BLaER1 treated with 17β-estradiol and CSF1 and Interleukin-3, amounts not matched to agents 10 nM and 100 nM (cell line): ENCODE measurements around the gene ARHGAP24.
A peak's percentile ranks its signal among the peaks of the same experiment; 100 is the strongest.

ENCODE experiments used
- H3K27ac ChIP-seq, 11 experiments: shearing (Covaris generic); formaldehyde crosslinking; 2 replicates each; pipeline ENCODE4 v1.8.1; 2022
- H3K27me3 ChIP-seq, 11 experiments: shearing (Covaris generic); formaldehyde crosslinking; 2 replicates each; pipeline ENCODE4 v1.8.1; 2022
- H3K36me3 ChIP-seq, 11 experiments: shearing (Covaris generic); formaldehyde crosslinking; 2 replicates each; pipeline ENCODE4 v1.8.1; 2022
- H3K4me1 ChIP-seq, 10 experiments: shearing (Covaris generic); formaldehyde crosslinking; 2 replicates each; pipeline ENCODE4 v1.8.1; 2022
- H3K4me2 ChIP-seq, 11 experiments: shearing (Covaris generic); formaldehyde crosslinking; 2 replicates each; pipeline ENCODE4 v1.8.1; 2022
- H3K4me3 ChIP-seq, 10 experiments: shearing (Covaris generic); formaldehyde crosslinking; 2 replicates each; pipeline ENCODE4 v1.8.1; 2022
- H3K9ac ChIP-seq, 11 experiments: shearing (Covaris generic); formaldehyde crosslinking; 2 replicates each; pipeline ENCODE4 v1.8.1; 2022
- H3K9me3 ChIP-seq, 11 experiments: shearing (Covaris generic); formaldehyde crosslinking; replicated peaks in 1 of 11; 2 replicates each; pipeline ENCODE4 v1.8.1; 2022
- H4K20me1 ChIP-seq, 11 experiments: shearing (Covaris generic); formaldehyde crosslinking; 2 replicates each; pipeline ENCODE4 v1.8.1; 2022
- Cebpa-rat ChIP-seq, 11 experiments: shearing (Covaris generic); IDR thresholded peaks; 2 replicates each; pipeline ENCODE4 v1.8.1; 2022

The ARHGAP24 gene

DNA sequence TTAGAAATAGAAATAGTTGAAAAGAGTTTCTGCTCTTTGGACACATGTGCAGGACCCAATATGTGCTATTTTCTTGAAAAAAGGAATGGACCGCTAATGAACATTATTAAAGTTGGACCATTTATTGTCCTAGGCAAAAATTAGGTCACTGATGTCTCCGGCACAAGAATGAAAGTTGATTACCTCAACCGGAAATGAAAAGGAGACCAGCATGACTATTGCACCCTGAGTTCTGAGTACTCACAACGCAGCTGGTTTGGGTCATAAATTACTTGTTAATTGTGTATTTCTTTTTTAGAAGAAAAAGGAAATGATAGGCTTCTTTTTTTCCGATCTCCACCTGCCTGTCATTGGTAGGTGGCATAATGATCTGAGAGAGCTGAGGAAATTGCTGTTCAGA is 232.7 kb downstream of the ARHGAP24 start:
- Histone ChIP-seq H3K9ac (no peak overlapping the region), H3K27ac (peak overlapping the region in 4 of 11 experiments; percentile 3 to 32 (median 18); a peak in 5 of 22 replicates), H3K4me1 (peaks cover 5 to 39% (median 18%) of the 10 kb centered on the region in 10 experiments), H3K4me3 (no peak overlapping the region), H3K27me3 (no peaks in the 10 kb centered on the region), H3K4me2 (peak overlapping the region; percentile 16 to 80 (median 47); a peak in 19 of 22 replicates), H4K20me1 (no peaks in the 10 kb centered on the region), H3K36me3 (no peaks in the 10 kb centered on the region), H3K9me3 (peaks cover 0 to 6% (median 0%) of the 10 kb centered on the region in 11 experiments; a peak in 1 of 22 replicates)
- no peak for TF ChIP-seq Cebpa-rat (IDR thresholded peaks at IDR 0.05)

DNA sequence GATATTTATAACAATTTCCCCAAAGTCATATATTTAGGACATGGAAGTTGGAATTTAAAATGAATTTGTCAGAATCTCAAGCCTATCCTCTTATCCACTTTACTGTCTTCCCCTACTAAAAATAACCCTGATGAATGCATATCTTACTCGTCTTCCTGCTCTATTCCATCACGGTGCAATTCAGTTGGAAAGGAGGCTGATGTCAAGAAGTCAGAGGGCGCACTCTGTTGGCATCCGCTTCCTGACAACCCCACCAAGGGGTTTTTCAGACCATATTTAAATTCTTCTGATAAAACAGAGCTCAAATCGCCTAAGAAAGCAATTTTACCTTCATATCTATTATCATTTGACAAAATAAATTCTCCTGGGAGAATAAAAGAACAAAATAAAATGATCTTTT is 233.5 kb downstream of the ARHGAP24 start:
- H3K27ac ChIP-seq = no peak overlapping the region; a peak in 1 of 22 replicates
- H3K27me3 ChIP-seq = no peaks in the 10 kb centered on the region
- H3K4me2 ChIP-seq = peak overlapping the region in 6 of 11 experiments; percentile 1 to 80 (median 45); a peak in 8 of 22 replicates
- H3K4me1 ChIP-seq = peaks cover 5 to 30% (median 13%) of the 10 kb centered on the region in 10 experiments; a peak in 19 of 20 replicates
- H3K9ac ChIP-seq = no peak overlapping the region
- H4K20me1 ChIP-seq = no peaks in the 10 kb centered on the region
- H3K36me3 ChIP-seq = no peaks in the 10 kb centered on the region
- H3K9me3 ChIP-seq = peaks cover 0 to 6% (median 0%) of the 10 kb centered on the region in 11 experiments; a peak in 1 of 22 replicates
- no peak for TF ChIP-seq Cebpa-rat (IDR thresholded peaks at IDR 0.05)
- H3K4me3 ChIP-seq = no peak overlapping the region

DNA sequence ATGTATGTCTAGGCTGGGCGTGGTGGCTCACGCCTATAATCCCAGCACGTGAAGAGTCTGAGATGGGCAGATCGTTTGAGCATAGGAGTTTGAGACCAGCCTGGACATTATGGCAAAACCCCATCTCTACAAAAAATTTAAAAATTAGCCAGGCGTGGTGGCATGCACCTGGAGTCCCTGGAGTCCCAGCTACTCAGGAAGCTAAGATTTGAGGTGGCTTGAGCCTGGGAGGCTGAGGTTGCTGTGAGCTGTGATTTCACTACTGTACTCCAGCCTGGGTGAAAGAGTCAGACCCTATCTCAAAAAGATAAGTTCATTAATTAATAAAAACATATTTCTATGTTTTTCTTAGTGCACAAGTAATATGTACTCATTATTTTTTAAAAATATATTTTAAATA is 238.1 kb downstream of the ARHGAP24 start:
- H3K9me3 ChIP-seq = peaks cover 0 to 6% (median 0%) of the 10 kb centered on the region in 11 experiments; a peak in 1 of 22 replicates
- H3K36me3 ChIP-seq = no peaks in the 10 kb centered on the region
- no peak overlapping the region for H3K4me2 ChIP-seq
- H3K27me3 ChIP-seq = no peaks in the 10 kb centered on the region
- no peak overlapping the region for H3K4me3 ChIP-seq
- no peaks in the 10 kb centered on the region for H4K20me1 ChIP-seq
- TF ChIP-seq Cebpa-rat (IDR thresholded peaks at IDR 0.05) = no peak
- no peak overlapping the region for H3K9ac ChIP-seq
- peaks cover 0 to 43% (median 6%) of the 10 kb centered on the region in 10 experiments; a peak in 11 of 20 replicates for H3K4me1 ChIP-seq
- H3K27ac ChIP-seq = no peak overlapping the region

DNA sequence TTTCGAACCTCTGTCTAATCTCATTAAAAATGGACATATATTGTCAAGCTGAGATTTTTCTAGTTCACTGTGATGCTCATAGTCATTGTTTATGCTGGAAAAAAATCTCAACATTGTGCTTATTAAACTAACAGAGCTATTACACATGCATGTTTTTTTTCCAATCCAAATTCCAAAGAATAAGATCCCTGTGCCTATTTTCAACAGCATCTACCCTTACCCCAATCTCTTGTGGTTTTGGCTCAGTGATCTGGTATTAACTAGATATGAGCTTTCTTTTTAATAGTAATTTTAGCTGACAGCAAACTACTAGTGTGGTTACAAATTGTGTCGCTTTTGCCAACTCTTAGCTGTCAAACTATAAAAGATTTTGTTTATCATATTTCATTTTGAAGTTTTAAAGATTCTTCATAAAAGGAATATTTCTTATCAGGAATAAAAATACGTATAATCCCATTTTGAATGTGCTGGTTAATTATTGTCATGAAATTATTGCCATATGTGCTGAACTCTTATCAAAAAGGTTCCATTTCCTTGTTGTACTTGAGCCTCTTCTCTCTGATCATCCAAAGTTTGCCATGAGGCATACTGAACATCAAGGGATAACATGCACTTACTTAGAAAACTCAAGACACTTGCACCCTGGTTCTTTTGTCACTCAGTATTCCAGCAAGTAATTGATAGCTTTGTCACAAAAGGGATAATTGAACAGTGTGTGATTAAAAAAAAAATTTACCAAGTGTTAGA is 241.2 kb downstream of the ARHGAP24 start:
- peak overlapping the region in 3 of 11 experiments; percentile 34 to 81 (median 60); a peak in 6 of 22 replicates for H3K4me2 ChIP-seq
- H3K4me1 ChIP-seq = peaks cover 0 to 35% (median 2%) of the 10 kb centered on the region in 10 experiments; a peak in 7 of 20 replicates
- peak overlapping the region in 2 of 11 experiments; percentile 36 to 55; a peak in 2 of 22 replicates for H3K27ac ChIP-seq
- no peaks in the 10 kb centered on the region for H3K36me3 ChIP-seq
- no peak overlapping the region for H3K9ac ChIP-seq
- H3K4me3 ChIP-seq = no peak overlapping the region
- no peaks in the 10 kb centered on the region for H4K20me1 ChIP-seq
- H3K27me3 ChIP-seq = no peaks in the 10 kb centered on the region
- H3K9me3 ChIP-seq = peaks cover 0 to 6% (median 0%) of the 10 kb centered on the region in 11 experiments; a peak in 1 of 22 replicates
- no peak for TF ChIP-seq Cebpa-rat (IDR thresholded peaks at IDR 0.05)

DNA sequence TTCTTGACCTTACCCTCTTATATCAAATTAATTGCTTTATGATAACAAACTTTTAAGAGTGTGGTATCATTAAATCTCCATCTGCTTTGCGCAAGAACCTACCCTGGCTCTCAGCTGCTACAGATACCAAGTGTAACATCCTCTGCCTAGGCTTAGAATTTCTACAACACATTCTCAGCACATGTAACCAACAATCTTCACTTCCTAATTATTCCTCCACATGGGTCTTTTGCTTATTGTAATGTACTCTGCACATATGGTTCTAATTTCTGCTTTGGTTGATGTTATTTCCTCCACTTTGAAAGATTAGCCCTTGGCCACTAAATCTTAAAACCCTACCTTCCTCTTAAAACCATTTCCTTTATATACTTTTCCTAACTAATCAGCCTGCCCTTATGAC is 242.4 kb downstream of the ARHGAP24 start:
- peaks cover 0 to 35% (median 2%) of the 10 kb centered on the region in 10 experiments; a peak in 7 of 20 replicates for H3K4me1 ChIP-seq
- TF ChIP-seq Cebpa-rat (IDR thresholded peaks at IDR 0.05) = no peak
- no peaks in the 10 kb centered on the region for H3K36me3 ChIP-seq
- peak overlapping the region in 5 of 11 experiments; percentile 4 to 81 (median 34); a peak in 7 of 22 replicates for H3K4me2 ChIP-seq
- H3K4me3 ChIP-seq = no peak overlapping the region
- peaks cover 0 to 2% (median 0%) of the 10 kb centered on the region in 11 experiments; a peak in 1 of 22 replicates for H3K9me3 ChIP-seq
- peak overlapping the region in 3 of 11 experiments; percentile 3 to 55 (median 36); a peak in 4 of 22 replicates for H3K27ac ChIP-seq
- H3K27me3 ChIP-seq = no peaks in the 10 kb centered on the region
- H3K9ac ChIP-seq = no peak overlapping the region
- no peaks in the 10 kb centered on the region for H4K20me1 ChIP-seq

DNA sequence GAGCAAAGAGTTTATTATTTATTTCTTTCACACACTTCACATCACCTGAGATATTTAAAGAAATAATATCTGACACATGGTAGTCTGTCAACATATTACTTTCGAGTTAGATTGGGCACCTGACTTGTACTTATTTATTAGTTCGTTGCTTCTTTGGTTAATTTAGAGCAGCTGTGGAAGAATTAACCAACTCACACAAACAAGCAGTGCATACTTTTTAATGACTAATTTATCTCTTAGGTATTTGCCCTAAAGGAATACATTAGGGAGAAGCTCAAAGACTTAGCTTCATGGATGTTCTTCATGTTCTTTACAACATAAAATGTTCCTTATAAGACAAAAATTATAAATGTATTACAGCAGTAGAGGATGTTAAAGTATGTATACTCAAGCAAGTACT is 242.9 kb downstream of the ARHGAP24 start:
- H3K4me2 ChIP-seq = peak overlapping the region in 2 of 11 experiments; percentile 60 to 81; a peak in 2 of 22 replicates
- H4K20me1 ChIP-seq = no peaks in the 10 kb centered on the region
- H3K4me1 ChIP-seq = peaks cover 0 to 35% (median 2%) of the 10 kb centered on the region in 10 experiments; a peak in 7 of 20 replicates
- no peak for TF ChIP-seq Cebpa-rat (IDR thresholded peaks at IDR 0.05)
- no peaks in the 10 kb centered on the region for H3K36me3 ChIP-seq
- H3K4me3 ChIP-seq = no peak overlapping the region
- H3K27ac ChIP-seq = peak overlapping the region in 1 of 11 experiments; percentile 55; a peak in 1 of 22 replicates
- no peaks in the 10 kb centered on the region for H3K9me3 ChIP-seq
- H3K9ac ChIP-seq = no peak overlapping the region
- no peaks in the 10 kb centered on the region for H3K27me3 ChIP-seq

DNA sequence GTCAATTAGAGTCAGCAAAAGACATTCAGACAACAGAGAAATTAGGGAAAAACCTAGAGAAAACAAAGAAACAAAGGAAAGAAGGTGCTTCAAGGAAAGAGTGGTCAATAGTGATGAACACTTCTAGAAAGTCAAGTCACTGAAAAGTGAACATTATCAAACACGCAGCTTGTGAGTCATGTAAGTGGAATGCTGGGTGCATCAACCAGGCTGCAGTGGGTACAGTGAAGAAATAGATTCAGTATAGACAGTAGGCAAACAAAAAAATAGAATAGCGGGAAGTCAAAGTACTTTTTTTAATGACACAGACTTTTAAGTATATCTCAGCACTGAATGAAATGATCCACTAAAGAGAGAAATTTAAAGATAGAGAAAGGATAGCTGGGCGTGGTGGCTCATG is 245.8 kb downstream of the ARHGAP24 start:
- no peak for TF ChIP-seq Cebpa-rat (IDR thresholded peaks at IDR 0.05)
- H3K4me2 ChIP-seq = no peak overlapping the region; a peak in 1 of 22 replicates

DNA sequence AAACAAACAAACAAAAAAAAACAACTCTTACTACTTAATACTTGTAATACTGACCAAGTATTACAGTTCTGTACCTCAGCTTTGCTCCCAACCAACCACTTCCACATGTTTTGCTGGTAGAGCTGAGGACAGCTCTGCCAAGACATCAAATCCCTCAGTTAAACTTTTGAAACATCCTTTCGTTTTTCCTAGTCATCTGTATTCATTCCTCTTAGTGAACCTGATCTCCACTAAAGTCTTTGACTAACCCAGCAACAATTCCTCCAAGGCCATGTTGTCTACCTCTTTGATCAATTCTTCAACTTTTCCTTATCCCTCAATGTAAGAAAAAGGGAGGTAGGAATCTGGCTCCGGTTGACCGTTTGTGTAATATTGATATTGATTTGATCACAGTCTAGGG is 247.5 kb downstream of the ARHGAP24 start:
- H3K27ac ChIP-seq = no peak overlapping the region
- no peak overlapping the region for H3K9ac ChIP-seq
- H4K20me1 ChIP-seq = no peaks in the 10 kb centered on the region
- H3K4me2 ChIP-seq = no peak overlapping the region
- peaks cover 14 to 50% (median 17%) of the 10 kb centered on the region in 10 experiments for H3K4me1 ChIP-seq
- H3K4me3 ChIP-seq = no peak overlapping the region
- H3K9me3 ChIP-seq = no peaks in the 10 kb centered on the region
- H3K27me3 ChIP-seq = no peaks in the 10 kb centered on the region
- no peak for TF ChIP-seq Cebpa-rat (IDR thresholded peaks at IDR 0.05)
- H3K36me3 ChIP-seq = no peaks in the 10 kb centered on the region

More for the DNA sequence above, 245.8 kb downstream of the ARHGAP24 start:
- no peaks in the 10 kb centered on the region for H4K20me1 ChIP-seq
- no peak overlapping the region for H3K27ac ChIP-seq
- H3K4me3 ChIP-seq = no peak overlapping the region
- peaks cover 7 to 50% (median 9%) of the 10 kb centered on the region in 10 experiments for H3K4me1 ChIP-seq
- no peaks in the 10 kb centered on the region for H3K36me3 ChIP-seq
- no peaks in the 10 kb centered on the region for H3K27me3 ChIP-seq
- no peak overlapping the region for H3K9ac ChIP-seq
- H3K9me3 ChIP-seq = no peaks in the 10 kb centered on the region

DNA sequence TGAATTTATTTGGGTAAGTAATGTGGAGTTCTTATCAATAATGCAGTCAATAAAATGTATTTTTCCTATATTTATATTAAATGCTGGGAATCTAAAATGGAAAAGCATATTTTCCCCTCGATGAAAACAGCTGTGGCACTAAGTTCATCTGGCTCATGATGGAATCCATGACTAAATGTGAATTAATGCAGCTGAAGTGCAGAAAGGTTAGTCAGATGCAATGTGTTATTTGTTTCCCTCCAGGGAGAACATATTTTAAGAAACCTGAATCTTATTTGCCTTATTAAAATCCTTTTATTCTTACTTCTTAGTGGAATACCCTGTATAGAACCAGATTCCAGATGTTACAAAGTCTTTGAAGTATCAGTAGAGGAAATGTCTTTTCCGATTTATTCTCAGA is 247.9 kb downstream of the ARHGAP24 start:
- peaks cover 14 to 50% (median 17%) of the 10 kb centered on the region in 10 experiments for H3K4me1 ChIP-seq
- no peak for TF ChIP-seq Cebpa-rat (IDR thresholded peaks at IDR 0.05)
- H3K4me2 ChIP-seq = no peak overlapping the region

More for the DNA sequence above, 247.9 kb downstream of the ARHGAP24 start:
- Histone ChIP-seq H4K20me1 (no peaks in the 10 kb centered on the region), H3K36me3 (no peaks in the 10 kb centered on the region), H3K27me3 (no peaks in the 10 kb centered on the region), H3K9me3 (no peaks in the 10 kb centered on the region), H3K27ac (no peak overlapping the region), H3K9ac (no peak overlapping the region), H3K4me3 (no peak overlapping the region)
